HG02798 (cell line): ENCODE data around the gene ARHGAP12.

ENCODE experiments used
- ATAC-seq: cut with Tn5 transposase; IDR thresholded peaks from one replicate; pipeline ENCODE4 v1.9.1; 2021; ENCODE audit warnings: mild to moderate bottlenecking; ENCODE audit not compliant: unreplicated experiment, poor library complexity

The ARHGAP12 gene

DNA sequence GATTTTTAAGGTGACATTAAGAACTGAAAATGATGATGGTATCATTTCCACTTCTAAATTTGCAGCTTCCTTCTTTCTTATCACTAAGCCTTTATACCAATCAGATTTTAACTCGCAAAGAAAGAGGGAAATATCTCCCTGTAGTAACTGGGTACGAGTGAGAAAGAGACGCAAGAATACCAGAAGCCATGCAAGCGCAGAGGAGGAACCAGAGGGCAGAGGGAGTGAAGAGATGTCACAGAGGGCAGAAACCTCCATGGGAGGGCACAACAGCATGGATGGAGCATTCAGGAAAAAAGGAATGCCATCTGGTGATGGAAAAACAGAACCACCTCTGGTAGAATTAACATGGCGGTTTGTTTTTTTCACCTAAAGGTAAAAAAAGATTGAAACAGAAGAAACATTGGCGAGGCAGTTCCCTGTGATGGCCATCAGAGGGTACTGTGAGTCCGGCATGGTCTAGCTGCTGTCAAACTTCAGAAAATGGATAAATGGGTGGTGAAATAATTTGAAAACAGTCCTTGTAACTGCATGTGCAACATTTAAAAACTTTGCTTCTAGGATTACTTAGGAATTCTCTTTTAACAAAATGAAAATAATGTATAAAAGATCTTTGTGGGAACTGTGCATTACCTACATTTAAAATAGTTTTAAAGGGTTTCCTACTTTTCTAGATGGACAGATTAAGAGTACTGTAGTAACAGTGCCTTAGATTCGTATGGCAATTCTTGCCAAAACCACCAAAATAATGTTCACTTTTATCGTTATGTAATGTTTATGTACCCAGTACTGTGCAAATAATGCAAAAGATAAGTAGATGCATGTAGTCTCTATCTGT is 91.8 kb downstream of the ARHGAP12 start:
- peak; percentile 80 for ATAC-seq

DNA sequence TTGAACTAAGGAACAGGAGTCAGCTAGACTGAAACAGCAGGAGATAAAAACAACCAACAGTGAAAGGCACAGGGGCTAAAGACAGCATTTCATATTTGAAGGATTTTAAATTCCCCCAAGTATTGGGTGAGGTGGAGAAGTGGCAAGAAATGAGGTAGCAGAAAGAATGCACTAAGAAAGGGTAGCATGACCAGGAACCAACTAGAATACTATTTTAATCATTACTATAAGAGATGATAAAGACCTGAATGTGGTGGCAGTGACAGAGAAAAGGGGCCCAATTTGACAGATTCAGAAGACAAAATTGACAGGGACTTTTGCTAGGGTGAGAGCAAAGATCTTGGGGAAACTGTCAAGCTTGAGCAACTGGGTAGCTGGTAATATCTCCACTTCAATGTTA is 94.9 kb downstream of the ARHGAP12 start:
- ATAC-seq: no peak

DNA sequence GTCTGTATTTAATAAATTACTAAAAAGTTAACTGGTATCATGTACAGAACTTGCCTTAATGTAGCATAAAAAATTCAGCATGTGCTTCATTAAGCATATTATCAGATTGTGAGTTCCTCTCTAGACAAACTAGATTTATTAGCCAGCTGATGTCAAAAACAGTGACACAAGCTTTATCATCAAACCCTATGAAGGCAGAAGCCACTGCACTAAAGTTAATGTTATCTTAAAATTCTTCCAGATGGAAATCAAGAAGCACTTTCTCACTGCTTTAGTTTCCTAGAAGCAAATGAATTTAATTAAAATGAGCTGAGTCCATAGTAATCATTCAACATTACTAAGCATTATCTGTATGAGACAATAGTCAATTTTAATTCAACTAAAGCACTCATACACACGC is 96.4 kb downstream of the ARHGAP12 start:
- no peak for ATAC-seq

DNA sequence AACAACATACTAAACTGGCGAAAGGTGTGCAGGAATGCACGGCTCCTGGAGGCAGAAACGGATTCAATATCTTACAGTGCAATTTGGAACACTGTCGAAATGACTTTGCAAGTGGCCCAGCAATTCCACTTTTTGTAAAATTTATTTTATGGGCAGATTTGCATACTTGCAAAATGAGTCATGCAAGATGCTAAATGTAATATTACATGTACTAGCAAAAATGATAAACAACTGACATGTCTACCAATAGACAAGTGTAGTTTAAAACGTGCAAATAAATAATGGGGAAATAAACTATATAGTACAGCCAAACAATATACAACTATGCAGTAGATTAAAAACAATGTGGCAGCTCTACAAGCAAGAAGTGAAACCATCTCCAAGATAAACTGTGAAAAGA is 97.7 kb downstream of the ARHGAP12 start:
- no peak for ATAC-seq

DNA sequence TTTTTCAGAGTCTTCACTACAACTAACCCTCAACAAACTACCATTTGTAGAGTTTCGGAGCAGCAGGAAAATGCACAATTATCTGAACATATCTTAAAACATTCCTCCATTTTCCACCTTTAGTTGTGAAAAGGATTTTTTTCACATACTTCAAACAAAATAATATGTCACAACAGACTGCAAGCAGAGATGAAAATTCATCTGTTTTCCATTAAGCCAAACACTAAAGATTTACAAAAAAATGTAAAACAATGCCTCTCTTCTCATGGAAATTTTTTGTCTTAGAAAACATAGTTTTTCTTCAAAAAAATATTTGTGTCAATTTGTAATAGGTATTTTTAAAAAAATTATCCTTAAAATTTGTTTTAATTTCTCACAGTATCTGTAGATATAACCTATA is 98.9 kb downstream of the ARHGAP12 start:
- ATAC-seq: no peak

DNA sequence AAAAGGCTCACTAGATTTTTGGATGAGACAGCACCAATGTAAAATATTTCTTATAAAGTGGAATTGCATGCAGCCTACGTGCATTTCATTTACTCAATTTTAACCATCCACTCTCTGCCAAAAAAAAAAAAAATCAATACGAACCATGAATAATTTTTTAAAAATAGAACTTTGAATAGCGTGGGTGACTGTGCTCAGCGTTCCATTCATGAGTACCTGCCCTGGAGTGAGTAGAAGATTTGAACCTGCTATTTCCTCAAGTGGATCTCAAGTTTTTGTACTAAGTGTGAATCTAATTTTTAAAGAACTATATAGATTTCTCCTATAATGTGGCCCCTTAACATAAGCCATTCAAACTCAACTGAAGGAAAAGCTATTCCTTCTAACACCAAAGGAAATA is 105.3 kb downstream of the ARHGAP12 start:
- no peak for ATAC-seq

DNA sequence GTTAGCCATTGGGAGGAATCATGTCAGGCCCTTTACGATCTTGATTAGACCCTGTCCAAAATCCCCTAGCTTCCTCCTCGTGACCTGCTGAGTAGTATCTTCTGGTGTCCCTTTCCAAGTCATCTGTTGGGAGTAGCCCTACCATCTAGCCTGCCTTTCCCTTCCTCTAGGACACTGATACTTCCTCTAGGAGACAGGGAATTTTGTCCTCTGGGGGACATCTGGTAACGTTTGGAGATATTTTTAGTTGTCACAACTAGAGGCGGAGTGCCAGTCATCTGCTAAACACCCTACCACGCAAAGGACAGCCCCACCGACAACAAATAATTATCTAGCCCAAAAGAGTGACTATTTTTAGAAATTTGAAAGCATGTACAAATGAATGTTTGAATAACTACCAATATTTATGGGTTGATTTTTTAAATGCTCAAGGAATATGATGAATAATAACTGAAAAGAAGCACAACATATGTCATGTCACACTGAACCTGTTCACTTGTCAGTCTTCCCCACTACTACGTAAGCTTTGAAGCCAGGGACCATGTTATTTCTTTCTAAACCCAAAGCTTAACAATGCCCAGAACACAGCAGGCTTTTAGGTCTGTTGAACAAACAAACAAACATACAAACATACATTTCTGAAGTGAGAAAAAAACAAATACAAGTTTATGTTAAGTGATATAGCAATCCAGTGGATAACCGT is 105.9 kb downstream of the ARHGAP12 start:
- no peak for ATAC-seq

DNA sequence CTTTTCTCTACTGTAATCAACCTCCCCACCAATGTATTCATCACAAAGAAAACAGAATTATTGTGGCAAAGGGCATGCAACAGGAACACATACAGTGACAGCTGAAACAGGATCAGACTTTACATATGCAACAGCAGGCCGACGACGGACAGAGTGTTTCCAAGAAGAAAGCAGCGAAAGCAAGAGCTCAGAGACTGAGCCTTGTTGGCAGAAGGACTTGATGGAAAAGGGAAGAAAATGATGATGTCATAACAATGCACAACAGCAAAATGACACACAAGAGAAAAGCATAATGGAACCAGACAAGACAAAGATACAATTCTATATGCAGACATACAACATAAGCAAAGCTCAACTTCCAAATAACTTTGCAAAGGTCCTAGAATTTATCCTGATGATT is 106.5 kb downstream of the ARHGAP12 start:
- ATAC-seq: no peak

DNA sequence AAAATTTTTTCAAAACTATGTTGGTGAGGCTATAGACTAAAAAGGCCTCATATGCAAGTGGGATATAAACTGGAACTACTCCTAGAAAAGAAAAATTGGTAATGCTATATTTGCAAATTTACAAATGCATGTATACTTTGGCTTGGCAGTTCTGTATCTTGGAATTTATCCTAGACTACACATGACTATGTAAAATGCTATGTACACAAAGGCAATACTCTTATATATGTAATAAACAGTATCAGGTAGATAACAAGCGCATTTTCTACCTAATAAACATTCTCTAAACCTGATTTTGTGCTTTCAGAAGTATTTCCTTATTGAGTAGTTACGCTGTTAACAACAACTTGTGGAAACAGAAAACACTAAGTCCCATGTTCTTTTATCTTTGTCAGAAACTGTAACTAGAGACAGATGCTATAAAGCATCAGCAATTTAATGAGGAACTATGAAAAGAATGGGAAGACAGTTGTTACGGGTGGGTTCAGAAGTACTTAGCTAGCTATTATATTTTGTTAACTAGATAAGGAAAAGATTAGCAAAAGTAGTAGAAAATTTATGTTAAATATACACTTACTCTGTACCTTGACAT is 107.8 kb downstream of the ARHGAP12 start:
- ATAC-seq: no peak

DNA sequence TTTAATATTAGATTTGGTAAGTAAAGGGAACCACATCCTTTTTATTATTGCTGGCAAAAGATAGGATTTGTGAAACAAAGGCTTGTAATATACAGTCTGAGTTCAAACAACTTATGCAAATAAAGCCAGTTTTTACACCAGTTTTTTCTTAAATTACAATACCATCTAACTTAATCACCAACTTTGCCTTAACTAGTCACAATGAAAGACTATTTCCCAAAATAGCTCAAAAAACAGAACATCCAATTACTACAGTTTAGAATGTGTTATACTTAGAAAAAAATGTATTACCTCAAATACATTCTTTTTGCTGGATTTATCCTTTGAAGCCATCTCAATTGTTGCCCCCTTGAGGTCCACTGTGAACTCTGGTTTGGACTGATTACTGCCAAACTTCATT is 108.5 kb downstream of the ARHGAP12 start:
- no peak for ATAC-seq

DNA sequence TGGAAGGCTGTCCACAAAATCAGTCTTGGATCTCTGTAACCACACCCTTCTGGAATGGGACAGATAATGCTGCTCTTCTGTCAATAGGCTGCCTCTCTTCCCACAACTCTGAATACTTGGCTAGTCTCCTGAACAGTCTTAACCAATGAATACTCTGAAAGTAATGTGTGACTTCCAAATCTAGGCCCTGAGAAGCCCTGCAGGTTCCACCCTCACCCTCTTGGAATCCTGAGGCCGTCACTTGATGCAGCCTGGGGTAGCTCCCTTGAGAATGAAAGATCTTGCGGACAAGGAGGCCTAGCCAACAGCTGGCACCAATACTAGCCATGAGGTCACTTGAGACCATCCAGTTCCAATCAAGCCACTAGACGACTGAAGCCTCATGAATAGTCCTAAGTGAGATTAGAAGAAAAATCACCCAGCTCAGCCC is 109.2 kb downstream of the ARHGAP12 start:
- ATAC-seq: no peak

DNA sequence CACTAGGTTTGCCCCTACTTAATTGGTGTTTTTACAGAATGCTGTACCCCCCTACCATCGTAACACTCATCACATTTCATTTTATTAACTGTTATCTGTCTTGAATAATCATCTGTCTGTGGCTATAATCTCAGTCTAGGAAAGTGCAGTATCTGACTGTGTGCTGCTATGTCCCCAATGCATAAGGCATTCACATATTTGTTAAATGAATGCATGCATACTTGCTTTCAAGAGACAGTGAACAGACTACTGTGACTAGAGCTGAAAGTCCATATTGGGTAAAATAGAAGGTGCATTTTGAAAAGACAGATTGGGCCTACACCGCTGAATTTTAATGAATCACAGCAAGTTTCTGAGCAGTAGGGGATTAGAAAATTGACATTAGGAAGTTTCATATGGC is 112.3 kb downstream of the ARHGAP12 start:
- ATAC-seq: no peak

DNA sequence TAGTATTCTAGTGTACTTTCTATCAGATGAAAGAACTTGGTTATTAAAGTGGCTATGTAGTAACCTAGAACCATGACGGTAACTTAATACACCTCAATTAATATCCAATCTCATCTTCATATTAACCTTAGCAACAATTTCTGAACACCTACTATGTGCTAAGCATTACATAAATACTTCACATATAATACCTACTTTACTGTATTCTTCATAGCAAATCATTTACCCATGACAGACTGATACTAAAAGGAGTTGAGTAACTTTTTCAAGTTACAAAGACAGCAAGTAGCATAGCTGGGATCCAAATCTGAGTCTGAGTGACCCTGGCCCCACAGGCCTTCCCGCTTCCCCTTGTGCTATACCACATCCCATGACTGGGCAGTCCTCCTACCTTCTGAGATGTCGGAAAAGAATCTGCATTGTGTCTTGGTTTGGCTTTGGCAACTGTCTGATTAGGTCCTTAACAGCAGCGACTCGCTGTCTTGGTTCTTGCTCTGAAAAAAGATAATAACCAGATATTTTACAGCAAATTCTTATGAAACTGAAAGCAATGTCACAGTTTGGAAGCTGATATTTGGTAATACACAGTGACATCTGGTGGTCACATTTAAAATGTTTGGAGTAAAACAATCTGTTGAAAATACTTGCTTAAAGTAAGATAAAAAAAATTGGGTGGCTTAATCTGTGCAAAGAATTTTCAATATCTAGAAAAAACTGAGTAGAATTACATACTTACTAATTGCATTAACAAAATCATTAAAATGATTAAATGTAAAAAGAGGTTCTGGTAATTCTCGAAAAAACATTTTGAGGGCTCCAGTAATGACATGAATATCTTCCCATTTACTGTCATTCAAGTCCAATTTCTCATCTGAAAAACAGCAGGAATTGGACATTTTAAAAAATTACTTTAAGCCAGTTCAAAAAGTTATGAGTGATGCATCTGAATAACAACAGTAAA is 120.1 kb downstream of the ARHGAP12 start:
- peak; percentile 39 for ATAC-seq

DNA sequence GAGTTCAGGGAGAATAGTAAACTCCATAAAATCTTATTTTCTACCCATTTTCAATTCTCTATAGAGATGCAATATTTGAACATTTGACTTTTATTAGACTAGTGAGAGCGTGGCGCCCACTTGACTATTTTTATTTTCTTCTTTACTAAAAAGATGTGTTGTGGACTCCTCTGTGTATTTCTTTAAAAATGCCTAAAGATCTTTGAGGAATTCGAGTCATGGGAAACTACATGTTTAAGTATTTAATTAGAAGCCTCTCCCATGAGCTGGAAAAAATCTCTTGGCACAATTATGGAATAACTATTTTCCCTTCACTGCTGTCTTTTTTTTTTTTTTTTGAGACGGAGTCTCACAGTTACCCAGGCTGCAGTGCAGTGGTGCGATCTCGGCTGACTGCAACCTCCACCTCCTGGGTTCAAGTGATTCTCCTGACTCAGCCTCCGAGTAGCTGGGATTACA is 124.2 kb downstream of the ARHGAP12 start:
- no peak for ATAC-seq

DNA sequence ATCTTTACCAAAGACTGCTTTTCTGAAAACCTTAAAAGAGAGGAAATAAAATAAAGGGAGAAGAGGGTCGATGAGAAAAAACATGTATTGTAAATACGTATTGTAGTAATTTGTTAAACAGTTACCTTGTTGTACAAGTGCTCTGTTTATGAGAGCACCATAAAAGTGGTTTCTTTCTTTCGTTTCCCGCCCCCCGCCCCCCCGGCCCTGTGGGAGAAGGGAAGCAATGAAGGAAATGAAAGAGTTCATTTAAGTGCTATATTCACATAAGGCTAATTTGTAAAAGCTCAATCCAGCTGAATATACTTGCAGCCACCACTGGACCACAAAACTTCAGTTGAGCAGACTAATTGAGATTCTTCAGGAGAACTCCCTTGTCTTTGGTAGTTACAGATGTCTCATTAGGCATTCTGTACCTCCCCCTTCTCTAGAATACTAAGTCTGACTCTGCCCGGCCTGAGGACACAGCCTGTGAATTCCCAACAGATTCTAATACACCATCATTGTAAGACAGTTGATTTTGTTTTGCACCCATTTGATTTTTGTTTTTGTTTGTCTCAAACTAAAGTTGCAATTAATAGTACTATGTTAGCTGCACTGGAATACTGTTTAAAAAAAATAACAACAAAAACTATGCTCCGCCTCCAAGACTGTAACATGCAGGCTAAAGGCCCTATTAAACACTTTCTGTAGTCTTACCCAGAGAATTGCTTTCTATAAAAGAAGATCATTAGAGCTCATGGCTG is 124.9 kb downstream of the ARHGAP12 start:
- ATAC-seq: no peak

DNA sequence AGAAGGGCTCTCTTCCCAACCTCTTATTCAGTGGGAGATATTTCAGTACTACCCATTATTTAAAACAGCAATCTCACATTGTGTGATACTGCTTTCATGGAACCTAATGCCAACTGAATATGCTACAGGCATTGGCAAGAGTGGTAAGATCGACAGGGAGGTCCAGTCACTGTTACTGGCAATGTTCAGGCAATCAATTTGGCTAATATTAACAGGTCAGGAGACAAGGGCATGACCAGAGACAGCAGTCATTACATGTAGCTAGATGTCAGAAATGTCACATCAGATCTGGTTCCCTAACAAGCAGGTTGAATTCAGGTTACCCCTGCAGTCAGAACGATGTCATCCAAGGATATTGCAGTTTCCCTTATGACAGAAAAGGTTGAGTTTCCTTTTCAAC is 129.4 kb downstream of the ARHGAP12 start:
- ATAC-seq: no peak

DNA sequence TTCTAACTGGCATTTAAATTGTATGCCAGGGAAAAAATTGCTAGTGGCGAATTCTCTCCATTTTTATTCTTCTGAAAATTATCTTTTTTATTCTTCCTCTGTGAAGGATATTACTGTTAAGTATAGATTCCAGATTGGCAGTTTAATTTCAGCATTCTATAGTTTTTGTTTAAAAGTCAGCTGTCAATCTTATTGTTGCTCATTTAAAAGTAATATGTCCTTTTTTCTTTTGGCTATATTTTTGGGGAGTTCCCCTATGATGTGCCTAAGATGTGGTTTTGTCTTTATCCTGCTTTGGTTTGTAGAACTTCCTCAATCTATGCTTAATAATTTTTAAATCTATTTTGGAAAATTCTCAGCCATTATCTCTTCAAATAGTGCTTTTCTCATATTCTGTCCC is 135.9 kb downstream of the ARHGAP12 start:
- no peak for ATAC-seq

DNA sequence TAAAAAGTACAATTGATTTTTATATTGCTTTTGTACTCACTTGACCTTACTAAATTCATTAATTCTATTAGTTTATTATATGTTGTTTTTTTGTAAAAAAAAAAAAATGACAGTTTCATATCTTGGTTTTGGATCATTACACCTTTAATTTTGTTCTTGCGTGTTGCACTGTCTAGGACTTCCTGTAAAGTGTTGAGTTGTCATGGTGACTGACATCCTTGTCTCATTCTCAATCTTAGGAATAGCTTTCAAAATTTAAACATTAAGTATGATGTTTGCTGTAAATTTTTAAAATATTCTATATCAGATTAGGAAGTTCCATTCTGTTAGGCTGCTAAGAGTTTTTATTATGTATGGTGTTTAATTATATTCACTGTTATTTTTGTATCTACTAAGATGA is 139.1 kb downstream of the ARHGAP12 start:
- no peak for ATAC-seq

DNA sequence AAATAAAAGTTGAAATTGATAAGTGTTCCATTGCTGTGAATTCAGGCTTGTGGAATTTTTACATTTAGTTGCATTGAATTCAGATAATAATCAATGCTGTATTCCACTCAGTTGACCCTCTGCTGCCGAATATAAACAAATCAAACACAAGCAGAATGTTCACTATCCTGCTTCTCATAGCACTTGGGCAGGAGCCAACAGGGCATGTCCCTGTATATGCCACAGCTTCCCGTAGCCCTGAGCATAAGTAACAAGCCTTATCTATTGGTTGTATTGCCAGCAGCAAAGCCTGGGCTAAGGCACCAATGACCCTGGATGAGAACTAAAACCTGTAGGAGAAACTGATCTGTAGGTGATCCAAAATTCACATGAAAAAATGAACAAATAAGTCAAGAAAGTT is 145.9 kb downstream of the ARHGAP12 start:
- no peak for ATAC-seq

DNA sequence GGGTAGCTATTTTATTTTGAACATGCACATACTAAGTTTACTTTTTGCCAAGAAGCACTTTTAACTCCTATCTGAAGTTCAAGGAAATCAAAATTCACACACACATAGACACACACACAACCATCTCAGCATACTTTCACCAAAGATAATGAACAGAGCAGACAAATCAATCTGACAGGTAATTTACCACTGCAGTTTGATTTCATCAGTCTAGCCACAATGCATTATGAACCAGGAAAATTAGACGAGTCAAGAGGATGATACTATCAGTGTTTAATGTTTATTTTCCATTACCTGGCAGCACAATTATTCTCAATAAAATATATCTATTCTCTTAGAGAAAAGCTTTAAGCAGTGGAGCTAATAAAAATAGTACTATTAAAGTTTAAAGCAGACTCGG is 147.9 kb downstream of the ARHGAP12 start:
- no peak for ATAC-seq
